8988T (cell line): ENCODE measurements around the gene CLEC18B.
"Not testable (repeated sequence)": the region's sequence is repeated elsewhere in the genome, so short reads cannot be mapped to it uniquely, and the experiment has no call there.

ENCODE experiments used
- DNase-seq: peaks from one replicate; pipeline ENCODE4 v3.0.0; 2011

Gene CLEC18B

DNA sequence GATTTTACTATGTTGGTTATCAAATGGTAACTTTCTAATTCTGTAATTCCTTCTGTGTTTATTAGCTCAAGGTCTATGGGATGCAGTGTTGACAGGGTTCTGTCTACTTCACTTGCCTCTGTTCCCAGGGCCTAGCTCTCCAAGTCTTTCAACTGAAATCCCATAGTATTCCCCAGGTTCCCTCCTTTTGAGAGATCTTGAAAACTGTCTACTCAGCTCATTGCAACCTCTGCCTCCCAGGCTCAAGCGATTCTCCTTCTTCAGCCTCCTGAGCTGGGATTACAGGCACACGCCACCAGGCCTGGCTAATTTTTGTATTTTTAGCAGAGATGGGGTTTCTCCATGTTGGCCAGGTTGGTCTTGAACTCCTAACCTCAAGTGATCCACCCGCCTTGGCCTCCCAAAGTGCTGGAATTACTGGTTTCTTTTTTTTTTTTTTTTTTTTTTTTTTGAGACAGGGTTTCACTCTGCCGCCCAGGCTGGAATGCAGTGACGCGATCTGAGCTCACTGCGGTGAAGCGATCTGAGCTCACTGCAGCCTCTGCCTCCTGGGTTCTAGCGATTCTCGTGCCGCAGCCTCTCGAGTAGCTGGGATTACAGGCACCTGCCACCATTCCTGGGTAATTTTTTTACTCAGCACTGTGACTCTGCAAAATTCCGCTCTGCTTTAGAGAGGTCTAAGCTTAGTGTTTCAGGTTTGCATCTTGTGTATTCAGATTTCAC lies 22.5 kb upstream of the CLEC18B start:
- DNase-seq, result not testable (repeated sequence)

DNA sequence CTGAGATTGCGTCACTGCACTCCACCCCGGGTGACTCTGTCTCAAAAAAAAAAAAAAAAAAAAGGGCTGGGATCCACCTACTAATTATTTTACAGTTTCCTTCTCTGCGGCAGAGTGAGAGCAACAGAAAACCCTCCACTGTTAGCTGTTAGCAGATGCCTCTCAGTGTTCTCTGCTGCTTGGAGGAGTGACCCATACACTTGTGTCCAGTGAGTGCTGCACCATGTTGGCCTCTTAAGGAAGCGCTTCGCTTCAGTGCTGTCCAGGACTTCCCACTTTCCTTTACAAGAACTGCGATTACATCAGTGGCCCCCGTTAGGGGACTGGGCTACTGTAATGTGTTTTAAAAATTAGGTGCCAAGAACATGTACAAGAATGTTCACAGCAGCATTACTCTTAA lies 18.4 kb upstream of the CLEC18B start:
- DNase-seq, result no peak

DNA sequence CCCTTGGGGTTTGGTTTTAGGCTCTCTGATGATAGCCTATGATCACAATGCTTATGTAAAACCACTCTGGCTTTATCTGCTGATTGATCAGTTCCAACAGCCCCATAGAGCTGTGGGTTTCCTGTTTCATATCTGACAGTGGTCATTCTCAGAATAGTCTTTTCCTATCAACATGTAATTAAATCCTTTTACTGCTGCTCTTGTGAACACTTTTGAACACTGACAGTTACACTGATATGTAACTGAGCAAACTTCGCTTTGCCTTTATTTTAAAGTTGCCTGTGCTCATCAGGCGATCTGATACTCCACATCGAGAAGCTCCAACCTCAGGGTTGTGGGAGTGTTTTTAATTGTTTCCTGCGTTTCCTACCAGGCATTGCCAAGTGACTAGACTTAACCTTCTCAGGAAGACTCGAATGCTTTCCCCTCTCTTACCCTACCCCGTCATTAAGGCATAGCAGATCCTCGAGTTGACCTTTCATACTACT lies 17.3 kb upstream of the CLEC18B start:
- no peak for DNase-seq

DNA sequence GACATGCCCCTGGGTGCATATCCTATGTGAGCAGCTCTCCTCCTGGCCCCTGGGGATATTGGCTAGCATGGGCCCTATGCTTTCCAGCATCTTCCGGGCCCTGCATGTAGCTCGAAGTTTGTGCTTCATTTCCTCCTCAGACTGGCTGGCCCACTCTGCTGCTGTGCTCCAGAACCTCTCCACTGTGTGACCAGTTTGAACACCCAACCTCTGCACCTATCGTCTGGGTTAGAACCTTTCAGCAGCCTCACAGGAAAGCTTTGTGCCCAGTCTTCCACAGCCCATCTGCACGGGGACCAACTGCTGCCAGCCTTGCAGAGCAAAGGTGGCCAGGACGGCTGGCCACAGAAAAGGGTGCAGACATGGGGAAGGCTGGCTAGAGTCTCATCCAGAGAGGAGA lies 10.2 kb upstream of the CLEC18B start:
- no peak for DNase-seq

DNA sequence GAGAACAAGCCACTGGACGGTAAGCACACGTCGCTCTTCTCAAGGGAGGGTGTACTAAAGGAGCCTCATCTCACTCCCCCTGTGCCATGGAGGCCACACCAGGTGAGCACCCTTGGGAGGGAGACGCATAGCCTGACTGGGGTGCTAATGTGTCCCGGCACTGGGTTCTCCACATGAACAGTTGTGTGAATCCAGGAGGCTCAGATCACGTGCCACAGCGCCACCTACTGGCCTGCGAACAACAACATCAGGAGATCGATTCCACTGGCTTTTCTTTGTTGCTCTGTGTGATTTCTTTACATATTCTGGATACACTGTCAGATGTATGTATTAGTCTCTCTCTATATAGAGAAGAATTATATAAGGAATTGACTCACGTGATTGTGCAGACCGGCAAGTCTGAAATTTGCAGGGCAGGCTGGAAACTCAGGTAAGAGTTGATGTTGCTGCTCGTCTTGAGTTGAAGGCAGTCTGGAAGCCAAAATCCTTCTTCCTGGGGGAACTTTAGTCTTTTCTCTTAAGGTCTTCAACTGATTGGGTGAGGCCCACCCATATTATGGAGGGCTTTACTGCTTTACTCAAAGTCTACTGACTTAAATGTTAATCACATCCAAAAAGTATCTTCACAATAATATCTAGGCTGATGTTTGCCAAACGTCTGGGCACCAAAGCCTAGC lies 8.9 kb upstream of the CLEC18B start:
- DNase-seq, result not testable (repeated sequence)

DNA sequence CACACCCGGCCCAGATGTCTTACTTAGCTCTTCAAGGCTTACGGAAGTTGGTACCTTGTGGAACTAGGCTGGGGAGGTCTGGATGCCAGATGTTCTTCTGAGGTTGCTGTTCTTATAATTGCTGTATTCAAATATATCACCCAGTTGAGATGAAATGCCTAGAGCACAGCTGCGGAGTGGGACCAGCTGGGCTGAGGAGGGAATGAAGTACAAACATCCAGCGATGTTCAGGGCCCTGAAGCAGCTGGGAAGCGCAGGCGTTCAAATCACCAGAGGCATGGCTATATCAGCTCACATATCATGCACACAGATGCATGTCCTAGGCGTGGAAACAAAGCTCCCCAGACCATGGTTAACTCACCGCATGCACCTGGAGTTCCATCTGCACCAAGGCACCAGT lies 7.2 kb upstream of the CLEC18B start:
- DNase-seq, result not testable (repeated sequence)

DNA sequence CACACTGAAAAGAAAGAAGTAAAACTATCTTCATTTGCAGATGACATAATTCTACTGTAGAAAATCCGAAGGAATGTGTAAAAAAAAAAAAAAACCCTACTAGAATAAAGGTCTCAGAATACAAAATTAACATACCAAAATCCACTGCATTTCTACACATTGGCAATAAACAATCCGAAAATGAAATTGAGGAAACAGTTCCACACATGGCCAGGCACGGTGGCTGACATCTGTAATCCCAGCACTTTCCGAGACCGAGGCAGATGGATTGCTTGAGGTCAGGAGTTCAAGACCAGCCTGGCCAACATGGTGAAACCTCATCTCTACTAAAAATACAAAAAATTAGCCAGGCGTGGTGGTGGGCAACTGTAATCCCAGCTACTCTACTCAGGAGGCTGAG lies 4.5 kb upstream of the CLEC18B start:
- DNase-seq, result not testable (repeated sequence)

DNA sequence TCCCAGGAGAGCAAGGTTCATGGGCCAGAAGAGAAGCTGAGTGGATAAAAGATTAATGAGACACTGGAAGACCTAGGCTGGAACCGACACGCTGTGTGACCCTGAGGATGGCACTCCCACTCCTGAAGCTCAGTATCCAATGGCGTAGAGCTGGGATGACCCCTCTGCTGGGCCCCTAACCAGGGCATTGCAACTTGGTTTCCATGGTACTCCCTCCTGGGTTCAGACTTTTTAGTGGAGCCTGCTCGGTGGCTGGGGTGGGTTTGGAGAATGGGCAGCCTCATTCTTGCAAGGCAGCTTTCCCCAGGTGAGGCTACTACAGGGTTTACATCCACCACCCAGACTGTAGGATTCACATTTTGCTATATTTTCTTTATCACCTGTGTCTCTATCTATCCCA lies 2.4 kb upstream of the CLEC18B start:
- DNase-seq, result not testable (repeated sequence)

DNA sequence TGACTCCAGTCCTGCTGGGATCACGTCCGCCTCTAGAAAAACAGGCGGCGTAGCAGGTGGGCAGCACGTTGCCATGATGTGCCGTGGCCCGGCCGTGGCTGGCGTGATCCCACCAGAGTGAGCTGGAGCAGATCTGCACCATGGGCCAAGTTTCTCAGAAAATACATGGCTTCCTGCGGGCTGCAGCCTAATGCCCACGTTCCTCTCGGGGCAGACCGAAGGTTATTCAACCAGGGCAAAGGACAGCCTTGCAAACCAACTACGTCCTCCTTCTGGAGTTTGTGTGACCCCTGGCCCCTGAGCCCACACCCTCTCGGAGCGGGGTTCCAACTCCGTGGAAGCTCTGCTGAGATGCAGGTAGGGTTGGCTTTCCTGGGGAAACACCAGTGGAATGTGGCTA lies 808 bp upstream of the CLEC18B start:
- not testable (repeated sequence) for DNase-seq

DNA sequence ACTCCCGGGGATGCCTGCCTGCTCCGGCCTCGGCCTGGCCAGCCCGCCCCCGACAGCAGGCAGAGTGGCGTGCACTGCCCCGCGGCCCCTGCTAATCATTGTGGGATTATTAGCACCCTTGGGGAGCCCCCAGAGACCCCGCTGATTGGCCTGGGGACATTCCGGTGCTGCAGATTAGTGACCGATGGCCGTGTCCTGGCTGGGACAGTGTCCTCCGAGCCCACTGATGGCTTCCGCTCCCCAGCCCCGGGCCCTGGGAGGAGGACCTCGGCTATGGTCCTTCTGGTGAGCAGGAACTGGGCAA lies 156 bp upstream of the CLEC18B start:
- DNase-seq, result not testable (repeated sequence)

DNA sequence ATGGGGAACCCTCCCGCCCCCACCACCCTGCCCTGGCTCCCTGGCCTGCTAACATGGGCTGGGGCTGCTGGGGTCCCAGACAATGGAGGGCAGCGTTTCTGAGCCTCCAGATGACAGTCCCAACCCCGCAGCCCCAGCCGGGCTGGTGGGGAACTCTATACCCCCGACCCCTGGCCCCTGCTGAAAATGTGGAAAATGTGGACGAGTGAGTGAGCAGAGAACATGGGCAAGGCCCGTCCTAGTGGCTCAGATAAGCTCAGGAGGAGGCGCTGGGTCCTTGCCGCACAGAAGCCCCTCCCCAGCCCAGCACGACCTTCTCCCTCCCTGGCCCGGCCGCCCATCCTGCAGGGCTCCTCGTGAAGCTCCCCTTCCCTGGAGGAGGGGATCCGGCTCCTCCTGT lies 1.5 kb downstream of the CLEC18B start:
- DNase-seq, result not testable (repeated sequence)

DNA sequence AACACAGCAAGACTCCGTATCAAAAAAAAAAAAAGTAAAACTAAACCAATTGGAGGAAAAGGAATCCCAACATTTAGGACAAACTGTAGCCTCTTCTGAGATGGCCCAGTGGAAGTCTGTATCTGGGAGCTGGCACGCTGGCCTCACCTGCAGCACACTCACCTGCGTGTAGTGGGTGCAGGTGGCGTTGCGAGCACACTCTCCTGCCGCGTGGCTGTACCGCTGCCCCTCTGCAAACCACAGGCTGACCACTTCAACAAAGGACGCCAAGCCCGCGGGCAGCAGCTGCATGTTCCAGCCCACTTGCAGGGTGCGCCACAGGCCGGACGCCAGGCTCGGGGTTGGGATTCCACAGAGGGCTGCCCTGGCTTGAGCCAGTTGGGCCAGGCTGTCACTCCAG lies 3.4 kb downstream of the CLEC18B start:
- DNase-seq, result not testable (repeated sequence)

DNA sequence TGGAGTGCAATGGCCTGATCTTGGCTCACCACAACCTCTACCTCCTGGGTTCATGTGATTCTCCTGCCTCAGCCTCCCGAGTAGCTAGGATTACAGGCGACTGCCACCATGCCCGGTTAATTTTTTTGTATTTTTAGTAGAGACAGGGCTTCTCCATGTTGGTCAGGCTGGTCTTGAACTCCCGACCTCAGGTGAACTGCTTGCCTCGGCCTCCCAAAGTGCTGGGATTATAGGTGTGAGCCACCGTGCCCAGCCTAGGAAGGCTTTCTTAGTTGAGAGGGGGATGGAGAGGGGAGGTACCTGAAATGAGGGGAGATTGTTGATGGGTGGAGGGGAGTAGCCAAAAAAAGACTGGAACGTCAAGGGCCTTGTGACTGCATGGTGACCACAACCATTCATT lies 7.4 kb downstream of the CLEC18B start:
- not testable (repeated sequence) for DNase-seq

DNA sequence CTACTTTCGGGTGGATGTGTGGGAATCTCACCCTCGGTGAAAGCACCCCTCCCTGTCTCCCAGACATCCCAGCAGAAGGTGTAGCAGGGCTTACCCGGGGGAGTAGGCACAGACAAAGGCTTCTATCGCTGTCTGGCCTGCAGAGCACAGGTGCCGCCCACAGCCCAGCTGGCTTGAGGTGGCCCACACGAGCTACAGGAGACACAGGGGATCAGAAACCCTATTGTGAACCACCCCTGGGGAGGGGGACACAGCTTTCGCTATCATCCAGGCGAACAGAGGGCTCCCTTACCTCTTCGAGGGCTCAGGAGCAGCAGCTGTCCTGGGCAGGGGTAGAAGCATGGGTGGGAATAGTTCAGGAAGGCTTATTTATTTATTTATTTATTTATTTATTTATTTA lies 7.8 kb downstream of the CLEC18B start:
- not testable (repeated sequence) for DNase-seq

DNA sequence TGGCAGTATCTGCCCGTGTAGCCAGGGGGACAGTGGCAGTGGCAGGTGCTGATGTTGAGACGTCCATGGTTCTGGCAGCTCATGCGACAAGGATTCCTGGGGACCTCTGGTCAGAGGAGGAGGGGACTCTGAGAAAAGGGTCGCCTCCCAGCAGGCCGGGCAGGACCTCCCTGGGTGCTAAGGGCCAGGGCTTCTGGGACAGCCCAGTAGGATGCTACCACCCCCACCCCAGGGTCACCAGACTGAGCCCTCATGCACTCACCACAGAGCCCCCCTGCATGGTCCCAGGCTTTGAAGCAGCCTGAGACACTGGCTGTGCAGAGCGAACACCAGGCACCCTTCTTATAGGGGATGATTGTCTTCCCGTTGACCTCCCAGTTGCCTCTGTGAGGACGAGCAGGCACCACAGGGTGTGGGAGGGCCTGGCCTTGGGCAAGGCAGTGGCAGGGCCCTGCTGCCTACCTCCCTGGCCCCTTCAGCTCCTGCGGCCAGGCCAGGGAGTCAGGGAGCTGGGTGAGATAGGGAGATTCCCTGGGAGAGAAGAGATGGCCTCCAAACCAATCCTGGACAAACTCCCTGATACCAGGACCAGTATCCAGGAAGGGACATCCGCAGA lies 8.4 kb downstream of the CLEC18B start:
- DNase-seq, result not testable (repeated sequence)

DNA sequence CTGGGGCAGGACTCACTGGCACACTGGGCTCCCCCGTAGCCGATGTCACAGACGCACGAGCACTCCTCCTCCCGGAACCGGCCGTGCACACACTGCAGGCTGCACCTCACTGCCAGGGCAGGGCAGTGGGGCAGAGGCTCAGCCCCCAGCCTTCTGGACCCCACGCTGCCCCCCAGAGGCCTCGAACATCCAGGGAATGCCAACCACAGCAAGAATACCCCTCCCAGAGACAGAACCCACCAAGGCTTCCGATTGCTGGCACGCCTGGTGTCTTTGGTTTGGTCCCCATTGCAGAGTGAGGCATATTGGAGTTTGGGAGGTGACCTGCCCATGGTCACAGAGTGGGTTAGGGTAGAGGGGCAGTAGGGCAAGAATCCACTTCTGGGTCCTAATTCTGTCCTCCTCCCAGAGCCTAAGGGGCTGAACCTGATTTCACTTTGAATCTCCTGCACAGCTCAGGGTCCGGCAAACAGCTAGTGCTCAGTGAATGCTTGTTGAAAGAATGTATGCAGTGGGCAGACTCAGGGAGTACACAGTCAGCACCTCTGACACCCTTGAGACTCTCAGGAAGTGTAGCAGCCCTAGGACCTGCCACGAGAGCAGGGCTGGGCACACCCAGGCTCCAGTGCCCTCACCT lies 9.0 kb downstream of the CLEC18B start:
- DNase-seq, result not testable (repeated sequence)

DNA sequence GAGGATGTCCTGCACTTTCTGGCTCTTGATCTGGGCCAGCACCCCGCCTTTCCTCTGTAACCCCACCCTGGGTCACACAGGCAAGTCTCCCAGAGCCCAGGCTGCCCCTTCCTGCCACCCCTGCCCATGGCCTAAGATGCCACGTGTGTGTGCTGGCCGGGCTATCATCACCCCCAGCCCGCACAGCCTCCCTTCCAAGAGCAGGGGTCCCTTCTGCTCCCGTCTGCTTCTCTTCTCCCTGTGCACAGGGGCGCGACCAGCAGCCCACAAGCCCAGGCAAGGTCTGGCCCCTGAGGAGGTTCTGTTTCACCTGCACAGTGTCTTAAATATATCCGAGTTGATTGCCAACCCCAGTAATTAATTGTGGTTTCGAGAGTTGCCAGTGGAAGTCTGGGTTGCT lies 10.3 kb downstream of the CLEC18B start:
- DNase-seq, result not testable (repeated sequence)

DNA sequence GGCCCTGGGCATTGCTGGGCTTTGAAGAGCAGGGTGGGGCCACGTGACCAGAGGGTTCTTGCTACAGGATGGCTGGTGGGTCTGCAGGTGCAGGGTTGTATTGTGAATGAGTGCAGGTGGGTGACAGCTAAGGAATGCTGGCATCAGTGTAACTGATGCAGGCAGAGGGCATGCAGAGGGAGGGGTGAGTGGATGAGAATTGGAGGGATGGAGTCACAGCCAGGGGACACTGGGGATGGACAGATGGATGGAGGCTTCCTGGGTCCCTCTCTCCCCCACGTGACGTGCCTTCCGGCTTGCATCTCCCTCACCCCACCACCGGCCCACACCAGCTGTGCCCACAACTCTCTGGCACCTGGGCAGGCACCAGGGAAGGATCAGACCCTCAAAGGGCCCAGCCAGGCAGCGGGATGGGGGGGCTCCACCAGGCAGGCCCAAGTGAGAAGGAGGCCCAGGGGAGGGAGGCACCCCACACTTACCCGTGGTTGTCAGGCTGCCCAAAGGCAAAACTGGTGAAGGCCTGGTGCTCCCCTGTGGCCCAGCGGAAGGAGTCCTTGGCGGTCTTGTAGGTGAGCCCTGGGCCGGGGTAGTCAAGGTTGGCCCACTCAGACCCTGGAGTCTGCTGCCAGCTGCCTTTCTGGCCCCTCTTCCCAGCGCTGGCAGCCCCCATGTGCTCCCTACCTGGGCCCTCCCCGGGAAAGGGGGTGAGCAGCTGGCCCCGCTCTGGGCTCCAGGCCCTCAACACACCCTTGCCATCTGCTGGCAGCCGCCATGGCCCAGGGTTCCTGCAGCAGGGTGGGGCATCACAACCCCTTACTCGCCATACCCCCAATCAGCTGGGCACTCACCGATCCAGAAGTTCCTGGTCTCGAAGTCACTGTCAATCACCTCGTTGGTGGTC lies 11.0 kb downstream of the CLEC18B start:
- DNase-seq, result not testable (repeated sequence)

DNA sequence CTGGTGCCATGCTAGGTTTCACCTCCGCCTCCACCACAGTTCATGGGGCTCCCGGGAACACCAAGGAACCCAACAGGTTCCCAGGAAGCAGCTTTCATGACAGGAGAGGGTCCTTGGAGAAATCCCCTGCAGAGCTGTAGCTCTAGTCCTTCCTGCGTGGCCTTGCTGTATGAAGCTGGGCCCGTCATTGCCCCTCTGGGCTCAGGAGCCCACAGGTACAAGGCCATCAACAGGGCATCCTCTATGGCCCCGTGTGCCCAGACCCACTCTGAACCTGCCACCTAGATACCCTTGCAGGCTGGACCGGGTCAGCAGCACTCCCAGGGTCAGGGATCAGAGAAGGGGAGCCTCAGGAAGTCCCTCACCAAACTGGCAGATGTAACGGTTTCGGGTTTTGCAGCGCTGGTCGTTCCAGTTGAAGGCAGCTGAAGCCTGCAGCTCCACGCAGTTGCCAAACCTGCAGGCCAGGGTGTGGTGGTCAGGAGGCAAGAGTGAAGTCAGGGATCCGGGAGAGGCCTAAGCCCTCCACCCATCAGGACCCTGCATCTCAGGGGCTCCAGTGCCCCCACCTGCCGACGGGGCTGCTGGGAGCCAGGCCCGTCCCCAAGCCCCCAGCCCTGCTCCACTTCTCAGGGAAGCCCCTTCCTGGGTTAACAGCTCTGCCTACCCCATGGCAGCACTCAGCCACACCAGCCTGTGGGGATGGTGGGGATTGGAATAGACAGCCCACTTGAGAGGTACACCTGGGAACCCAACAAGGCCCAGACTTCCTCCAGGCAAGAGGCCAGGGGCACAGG lies 11.9 kb downstream of the CLEC18B start:
- not testable (repeated sequence) for DNase-seq

DNA sequence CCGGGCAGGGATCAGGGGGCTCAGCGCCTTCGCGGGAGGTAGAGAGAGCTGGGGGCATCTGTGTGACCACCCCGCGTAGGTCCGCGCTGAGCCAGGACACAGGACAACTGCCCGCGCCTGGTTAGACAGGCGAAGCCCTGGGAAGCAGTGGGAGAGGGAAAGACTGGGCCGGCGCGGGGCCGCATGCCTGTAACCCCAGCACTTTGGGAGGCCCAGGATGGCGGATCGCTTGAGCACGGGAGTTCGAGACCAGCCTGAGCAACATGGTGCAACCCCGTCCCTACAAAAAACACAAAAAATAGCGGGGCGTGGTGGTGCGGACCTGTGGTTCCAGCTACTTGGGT lies 13.9 kb downstream of the CLEC18B start:
- DNase-seq, result not testable (repeated sequence)

DNA sequence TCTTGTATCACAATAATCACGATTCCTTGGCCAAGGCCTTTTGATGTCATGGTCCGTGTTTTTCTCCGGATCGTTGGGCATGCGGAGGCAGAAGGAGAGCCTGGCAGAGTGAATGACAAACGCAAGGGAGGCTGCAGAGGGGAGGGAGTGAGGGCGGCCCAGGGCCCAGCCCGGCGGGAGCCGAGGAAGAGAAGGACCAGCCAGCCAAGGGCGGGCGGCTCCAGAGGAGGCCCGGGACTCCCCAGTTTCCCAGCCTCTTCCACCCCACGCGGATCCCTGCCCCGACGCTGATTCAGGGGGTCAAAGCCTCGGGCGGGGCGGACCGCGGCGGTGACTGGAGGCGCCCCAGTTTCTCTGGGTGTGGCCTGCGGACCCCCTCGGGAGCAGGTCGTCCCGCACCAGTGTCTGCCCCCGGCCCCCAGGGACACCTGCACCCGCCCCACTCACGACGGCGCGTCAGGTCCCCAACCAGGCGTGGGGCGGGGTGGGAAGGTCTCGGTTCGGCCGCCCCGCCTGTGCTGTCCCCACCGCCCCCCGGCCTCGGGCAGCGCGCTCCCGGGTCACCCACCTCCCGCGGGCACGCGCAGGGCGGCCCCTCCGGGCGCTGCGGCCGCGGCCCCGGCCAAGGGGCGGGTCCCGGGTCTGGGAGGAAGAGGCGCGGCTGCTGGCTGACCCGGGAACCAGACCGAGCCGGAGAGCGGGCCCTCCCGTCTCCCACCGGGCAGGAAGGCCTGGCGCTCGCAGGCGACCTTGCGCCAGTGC lies 14.5 kb downstream of the CLEC18B start:
- not testable (repeated sequence) for DNase-seq
